K562 (cell line): Measurements from ENCODE around the gene SPRY4. TPM values are rescaled to one million over a fixed set of nuclear protein-coding genes. Genes with fewer than 3 reads are reported as not detected.

Experiments
- CBFA2T2 ChIP-seq: fragments of 450-650 bp; conservative IDR thresholded peaks from 2 replicates; pipeline ENCODE4 v1.6.1; 2017; ENCODE audit warnings: mild to moderate bottlenecking
- CREB1 ChIP-seq, 2 experiments: sonication (generic) in 1 of 2; formaldehyde crosslinking in 1 of 2; IDR thresholded peaks; 2 replicates each; pipeline versions ENCODE4 v1.6.1 to v1.8.0; 2012 to 2022; ENCODE audit warnings: inconsistent platforms in 1 of 2, mild to moderate bottlenecking in 1 of 2, missing genetic modification reagents in 1 of 2, moderate library complexity in 1 of 2
- CREB3L1 ChIP-seq: fragments of 450-650 bp; IDR thresholded peaks from 2 replicates; pipeline ENCODE4 v1.6.1; 2014; ENCODE audit warnings: low read depth, mild to moderate bottlenecking, moderate library complexity, borderline replicate concordance
- EHMT2 ChIP-seq: fragments of 450-650 bp; IDR thresholded peaks from 2 replicates; pipeline ENCODE4 v1.6.1; 2018; ENCODE audit warnings: antibody characterized with exemption
- FOXA1 ChIP-seq: fragments of 450-650 bp; IDR thresholded peaks from 2 replicates; pipeline ENCODE4 v1.6.1; 2016; ENCODE audit warnings: mild to moderate bottlenecking, borderline replicate concordance
- LARP7 ChIP-seq: fragments of 450-650 bp; IDR thresholded peaks from 2 replicates; pipeline ENCODE4 v1.6.1; 2016
- LEF1 ChIP-seq: fragments of 450-650 bp; IDR thresholded peaks from 2 replicates; pipeline ENCODE4 v1.6.1; 2016; ENCODE audit warnings: mild to moderate bottlenecking
- MAFF ChIP-seq: IDR thresholded peaks from 2 replicates; pipeline ENCODE4 v1.6.1; 2012; ENCODE audit warnings: low read length, improper control_type of control experiment
- NR2C1 ChIP-seq, 2 experiments: fragments of 450-650 bp; IDR thresholded peaks; 2 replicates each; pipeline ENCODE4 v1.6.1; 2017; ENCODE audit warnings: mild to moderate bottlenecking in 2 of 2, antibody characterized with exemption in 1 of 2, inconsistent platforms in 1 of 2, missing compliant biosample characterization in 1 of 2, missing genetic modification characterization in 1 of 2
- NRF1 ChIP-seq, 2 experiments: fragments of 450-650 bp; IDR thresholded peaks in 1 of 2; conservative IDR thresholded peaks in 1 of 2; 2 replicates each; pipeline ENCODE4 v1.6.1; 2014; ENCODE audit warnings: mild to moderate bottlenecking in 2 of 2
- PHTF2 ChIP-seq: fragments of 250-450 bp; sonication (Bioruptor Pico); IDR thresholded peaks from 2 replicates; pipeline ENCODE4 v1.5.0; 2021; ENCODE audit warnings: mild to moderate bottlenecking
- POLR2A ChIP-seq: fragments of 450-650 bp; conservative IDR thresholded peaks from 2 replicates; pipeline ENCODE4 v1.6.1; 2016
- SUPT5H ChIP-seq: fragments of 450-650 bp; IDR thresholded peaks from 2 replicates; pipeline ENCODE4 v1.6.1; 2016
- polyA plus RNA-seq, 8 experiments: library from polyadenylated mRNA; depleted of rRNA in 4 of 8; stranded (reverse) in 5 of 8; unstranded in 3 of 8; fragments of >200 nt; fragmentation: Nextera tagmentation in 2 of 8; fragmentation: Illumina TruSeq in 1 of 8; extraction: Ambion mirVana in 2 of 8; extraction: Trizol in 1 of 8; gene quantifications; 2 replicates each; pipeline versions ENCODE4 v1.2.1 to v1.2.3, GENCODE V29; 2011 to 2014; ENCODE audit warnings: inconsistent platforms in 1 of 8, missing spikeins in 1 of 8
- total RNA-seq, 7 experiments: library from RNA; depleted of rRNA in 6 of 7; stranded (reverse); fragments of >200 nt in 6 of 7; fragmentation: Illumina TruSeq in 2 of 7; extraction: Trizol in 2 of 7; gene quantifications; 2 replicates each; pipeline versions ENCODE4 v1.2.1 to v1.2.3, GENCODE V29; 2011 to 2021; ENCODE audit warnings: low replicate concordance in 1 of 7
- TF ChIP-seq, protein P1 (sequence below): fragments of 450-650 bp; IDR thresholded peaks from 2 replicates; pipeline ENCODE4 v1.6.1; 2016; ENCODE audit warnings: mild to moderate bottlenecking, moderate library complexity

The SPRY4 gene
- total and polyA plus RNA-seq, 9 of the 15 experiments (the other 6 are each of a cell fraction or from before 2014, with no cell fraction given) = 2.6 to 24.2 (median 9.5) TPM

DNA sequence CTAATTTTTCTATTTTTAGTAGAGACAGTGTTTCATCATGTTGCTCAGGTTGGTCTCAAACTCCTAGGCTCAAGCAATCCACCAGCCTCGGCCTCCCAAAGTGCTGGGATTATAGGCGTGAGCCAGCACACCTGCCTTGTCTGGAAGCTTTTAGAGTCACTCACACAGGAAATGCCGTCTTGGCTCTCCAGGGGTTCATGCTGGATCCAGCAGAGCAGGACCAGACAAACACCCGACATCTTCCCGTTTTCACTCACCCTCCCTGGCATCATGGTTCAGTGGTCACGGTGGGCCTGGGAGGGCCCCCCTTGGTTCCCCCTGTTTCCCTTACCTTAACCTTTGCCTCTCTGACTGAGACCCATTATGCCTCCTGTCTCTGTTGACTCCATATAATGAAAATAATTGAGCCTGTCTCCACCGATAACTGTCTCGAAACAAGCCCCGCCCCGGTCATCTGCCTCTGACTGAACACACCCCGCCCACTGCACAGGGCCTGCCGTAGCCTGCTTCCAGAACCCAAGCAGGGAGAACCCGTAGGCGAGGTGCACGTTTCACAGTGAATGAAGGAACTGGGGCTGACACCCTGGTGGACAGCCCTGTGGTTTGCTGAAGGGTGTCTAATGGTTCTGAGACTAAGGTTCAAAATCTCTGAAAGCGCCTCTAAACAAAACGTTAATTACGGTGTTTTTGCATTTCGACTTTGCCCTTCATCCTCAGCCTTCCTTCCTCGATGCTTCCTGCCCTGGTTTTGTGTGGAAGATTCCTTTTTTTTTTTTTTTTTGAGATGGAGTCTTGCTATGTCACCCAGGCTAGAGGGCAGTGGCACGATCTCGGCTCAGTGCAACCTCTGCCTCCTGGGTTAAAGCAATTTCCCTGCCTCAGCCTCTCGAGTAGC, 39.7 kb upstream of the SPRY4 start (continued):
- TF ChIP-seq, protein P1, sequence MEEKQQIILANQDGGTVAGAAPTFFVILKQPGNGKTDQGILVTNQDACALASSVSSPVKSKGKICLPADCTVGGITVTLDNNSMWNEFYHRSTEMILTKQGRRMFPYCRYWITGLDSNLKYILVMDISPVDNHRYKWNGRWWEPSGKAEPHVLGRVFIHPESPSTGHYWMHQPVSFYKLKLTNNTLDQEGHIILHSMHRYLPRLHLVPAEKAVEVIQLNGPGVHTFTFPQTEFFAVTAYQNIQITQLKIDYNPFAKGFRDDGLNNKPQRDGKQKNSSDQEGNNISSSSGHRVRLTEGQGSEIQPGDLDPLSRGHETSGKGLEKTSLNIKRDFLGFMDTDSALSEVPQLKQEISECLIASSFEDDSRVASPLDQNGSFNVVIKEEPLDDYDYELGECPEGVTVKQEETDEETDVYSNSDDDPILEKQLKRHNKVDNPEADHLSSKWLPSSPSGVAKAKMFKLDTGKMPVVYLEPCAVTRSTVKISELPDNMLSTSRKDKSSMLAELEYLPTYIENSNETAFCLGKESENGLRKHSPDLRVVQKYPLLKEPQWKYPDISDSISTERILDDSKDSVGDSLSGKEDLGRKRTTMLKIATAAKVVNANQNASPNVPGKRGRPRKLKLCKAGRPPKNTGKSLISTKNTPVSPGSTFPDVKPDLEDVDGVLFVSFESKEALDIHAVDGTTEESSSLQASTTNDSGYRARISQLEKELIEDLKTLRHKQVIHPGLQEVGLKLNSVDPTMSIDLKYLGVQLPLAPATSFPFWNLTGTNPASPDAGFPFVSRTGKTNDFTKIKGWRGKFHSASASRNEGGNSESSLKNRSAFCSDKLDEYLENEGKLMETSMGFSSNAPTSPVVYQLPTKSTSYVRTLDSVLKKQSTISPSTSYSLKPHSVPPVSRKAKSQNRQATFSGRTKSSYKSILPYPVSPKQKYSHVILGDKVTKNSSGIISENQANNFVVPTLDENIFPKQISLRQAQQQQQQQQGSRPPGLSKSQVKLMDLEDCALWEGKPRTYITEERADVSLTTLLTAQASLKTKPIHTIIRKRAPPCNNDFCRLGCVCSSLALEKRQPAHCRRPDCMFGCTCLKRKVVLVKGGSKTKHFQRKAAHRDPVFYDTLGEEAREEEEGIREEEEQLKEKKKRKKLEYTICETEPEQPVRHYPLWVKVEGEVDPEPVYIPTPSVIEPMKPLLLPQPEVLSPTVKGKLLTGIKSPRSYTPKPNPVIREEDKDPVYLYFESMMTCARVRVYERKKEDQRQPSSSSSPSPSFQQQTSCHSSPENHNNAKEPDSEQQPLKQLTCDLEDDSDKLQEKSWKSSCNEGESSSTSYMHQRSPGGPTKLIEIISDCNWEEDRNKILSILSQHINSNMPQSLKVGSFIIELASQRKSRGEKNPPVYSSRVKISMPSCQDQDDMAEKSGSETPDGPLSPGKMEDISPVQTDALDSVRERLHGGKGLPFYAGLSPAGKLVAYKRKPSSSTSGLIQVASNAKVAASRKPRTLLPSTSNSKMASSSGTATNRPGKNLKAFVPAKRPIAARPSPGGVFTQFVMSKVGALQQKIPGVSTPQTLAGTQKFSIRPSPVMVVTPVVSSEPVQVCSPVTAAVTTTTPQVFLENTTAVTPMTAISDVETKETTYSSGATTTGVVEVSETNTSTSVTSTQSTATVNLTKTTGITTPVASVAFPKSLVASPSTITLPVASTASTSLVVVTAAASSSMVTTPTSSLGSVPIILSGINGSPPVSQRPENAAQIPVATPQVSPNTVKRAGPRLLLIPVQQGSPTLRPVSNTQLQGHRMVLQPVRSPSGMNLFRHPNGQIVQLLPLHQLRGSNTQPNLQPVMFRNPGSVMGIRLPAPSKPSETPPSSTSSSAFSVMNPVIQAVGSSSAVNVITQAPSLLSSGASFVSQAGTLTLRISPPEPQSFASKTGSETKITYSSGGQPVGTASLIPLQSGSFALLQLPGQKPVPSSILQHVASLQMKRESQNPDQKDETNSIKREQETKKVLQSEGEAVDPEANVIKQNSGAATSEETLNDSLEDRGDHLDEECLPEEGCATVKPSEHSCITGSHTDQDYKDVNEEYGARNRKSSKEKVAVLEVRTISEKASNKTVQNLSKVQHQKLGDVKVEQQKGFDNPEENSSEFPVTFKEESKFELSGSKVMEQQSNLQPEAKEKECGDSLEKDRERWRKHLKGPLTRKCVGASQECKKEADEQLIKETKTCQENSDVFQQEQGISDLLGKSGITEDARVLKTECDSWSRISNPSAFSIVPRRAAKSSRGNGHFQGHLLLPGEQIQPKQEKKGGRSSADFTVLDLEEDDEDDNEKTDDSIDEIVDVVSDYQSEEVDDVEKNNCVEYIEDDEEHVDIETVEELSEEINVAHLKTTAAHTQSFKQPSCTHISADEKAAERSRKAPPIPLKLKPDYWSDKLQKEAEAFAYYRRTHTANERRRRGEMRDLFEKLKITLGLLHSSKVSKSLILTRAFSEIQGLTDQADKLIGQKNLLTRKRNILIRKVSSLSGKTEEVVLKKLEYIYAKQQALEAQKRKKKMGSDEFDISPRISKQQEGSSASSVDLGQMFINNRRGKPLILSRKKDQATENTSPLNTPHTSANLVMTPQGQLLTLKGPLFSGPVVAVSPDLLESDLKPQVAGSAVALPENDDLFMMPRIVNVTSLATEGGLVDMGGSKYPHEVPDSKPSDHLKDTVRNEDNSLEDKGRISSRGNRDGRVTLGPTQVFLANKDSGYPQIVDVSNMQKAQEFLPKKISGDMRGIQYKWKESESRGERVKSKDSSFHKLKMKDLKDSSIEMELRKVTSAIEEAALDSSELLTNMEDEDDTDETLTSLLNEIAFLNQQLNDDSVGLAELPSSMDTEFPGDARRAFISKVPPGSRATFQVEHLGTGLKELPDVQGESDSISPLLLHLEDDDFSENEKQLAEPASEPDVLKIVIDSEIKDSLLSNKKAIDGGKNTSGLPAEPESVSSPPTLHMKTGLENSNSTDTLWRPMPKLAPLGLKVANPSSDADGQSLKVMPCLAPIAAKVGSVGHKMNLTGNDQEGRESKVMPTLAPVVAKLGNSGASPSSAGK = peak; percentile 47; the same call in 1 of the 2 replicates
- 0 out of 2 replicates have a peak, but pooled peaks have one; percentile 46 for TF ChIP-seq POLR2A
- no peak for TF ChIP-seq CREB1 (IDR thresholded peaks at IDR 0.05)
- peak; percentile 49; the same call in 1 of the 2 replicates for TF ChIP-seq CREB1 (CRISPR knock-in tag; IDR thresholded peaks at IDR 0.05)
- no peak for TF ChIP-seq PHTF2 (CRISPR knock-in tag)
- peak; percentile 34; the same call in 1 of the 2 replicates for TF ChIP-seq CREB3L1
- TF ChIP-seq FOXA1 = no peak
- no peak for TF ChIP-seq NR2C1 (IDR thresholded peaks at IDR 0.05)
- TF ChIP-seq NR2C1 (tag; IDR thresholded peaks at IDR 0.05) = peak; percentile 4; the same call in 1 of the 2 replicates
- TF ChIP-seq LEF1 = 0 out of 2 replicates have a peak, but pooled peaks have one; percentile 41
- TF ChIP-seq NRF1 (conservative IDR thresholded peaks at IDR 0.05 in 1 of 2, IDR thresholded peaks at IDR 0.05 in 1 of 2) = peak in 1 of 2 experiments; percentile 50; a peak in 2 of 4 replicates
- 0 out of 2 replicates have a peak, but pooled peaks have one; percentile 3 for TF ChIP-seq CBFA2T2
- no peak for TF ChIP-seq EHMT2
- no peak for TF ChIP-seq MAFF
- TF ChIP-seq LARP7 = peak; percentile 19; the same call in 1 of the 2 replicates
- 0 out of 2 replicates have a peak, but pooled peaks have one; percentile 43 for TF ChIP-seq SUPT5H
